ENCODE data around the gene TIGD3.

The TIGD3 gene

DNA sequence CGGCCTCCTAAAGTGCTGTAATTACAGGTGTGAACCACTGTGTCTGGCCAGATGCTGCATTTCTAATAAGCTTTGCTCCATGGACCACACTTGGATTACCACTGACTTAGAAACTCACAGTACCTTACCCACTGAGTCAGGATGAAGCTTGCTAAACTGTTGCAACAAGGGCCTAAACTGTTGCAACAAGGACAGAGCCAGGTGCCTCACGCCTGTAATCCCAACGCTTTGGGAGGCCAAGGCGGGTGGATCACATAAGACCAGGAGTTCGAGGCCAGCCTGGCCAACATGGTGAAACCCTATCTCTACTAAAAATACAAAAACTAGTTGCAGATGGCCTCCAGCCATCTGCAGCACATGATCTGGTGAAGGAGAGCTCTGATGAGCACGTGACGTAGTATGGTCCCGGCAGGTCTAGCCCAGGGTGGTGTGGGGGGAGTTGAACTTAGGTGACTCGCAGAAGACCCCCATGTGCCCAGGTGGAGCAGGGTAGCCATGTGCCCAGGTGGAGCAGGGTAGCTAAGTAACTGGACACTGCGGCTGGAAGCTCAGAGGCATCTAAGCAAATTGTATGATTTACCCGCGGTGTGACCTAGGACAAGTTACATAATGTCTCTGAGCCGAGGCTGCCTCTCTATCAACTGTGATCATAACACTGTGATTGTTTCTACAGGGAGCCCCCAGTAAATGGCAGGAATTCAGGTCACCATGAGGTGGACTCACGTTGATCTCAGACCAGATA is 19.5 kb downstream of the TIGD3 start:
- DNase-seq: no peak

DNA sequence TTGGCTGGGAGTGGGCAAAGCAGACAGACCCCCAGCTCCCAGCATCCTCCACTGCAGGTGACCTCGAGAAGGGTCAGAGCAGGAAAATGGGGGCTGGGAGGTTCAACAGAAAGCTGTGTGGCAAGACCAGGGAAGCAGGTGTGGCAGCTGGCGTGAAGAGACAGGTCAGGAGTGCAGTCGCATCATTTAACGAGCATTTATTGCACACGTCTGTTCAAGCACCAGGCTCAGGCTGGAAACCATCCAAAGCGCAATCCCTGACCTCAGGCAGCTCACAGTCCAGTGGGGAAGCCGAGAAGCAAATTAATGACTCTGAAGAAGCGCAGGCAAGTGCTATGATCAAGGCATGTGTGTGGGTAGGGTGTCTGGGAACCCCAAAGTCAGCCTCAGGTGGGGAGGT is 20.5 kb downstream of the TIGD3 start:
- no peak for DNase-seq

DNA sequence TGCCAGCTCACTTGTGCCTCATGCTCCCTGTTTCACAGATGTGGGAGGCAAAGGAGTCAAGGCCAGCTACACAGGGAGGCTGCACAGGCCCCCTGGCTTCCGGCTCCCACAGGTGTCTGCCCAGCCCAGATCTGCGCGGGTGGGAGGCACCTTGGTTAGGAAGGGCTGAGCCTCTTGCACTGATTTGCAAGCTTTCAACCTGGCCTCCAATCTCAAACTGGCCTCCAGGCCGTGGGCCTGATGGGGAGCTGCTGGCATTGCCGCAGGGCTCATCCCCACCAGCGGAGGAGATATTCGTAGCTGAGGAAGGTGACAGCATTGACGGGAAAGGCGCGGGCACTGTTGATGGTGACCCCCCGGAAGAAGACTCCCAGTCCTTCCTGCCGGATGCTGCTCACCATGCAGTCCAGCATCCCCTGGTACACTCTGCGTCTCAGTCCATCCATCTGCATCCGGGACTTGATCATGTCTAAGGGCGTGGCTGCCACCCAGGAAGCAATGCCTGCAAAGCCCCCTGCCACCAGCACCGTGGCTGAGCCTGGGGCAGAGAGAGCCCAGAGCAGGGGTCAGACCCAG is 21.7 kb downstream of the TIGD3 start:
- no peak for DNase-seq

DNA sequence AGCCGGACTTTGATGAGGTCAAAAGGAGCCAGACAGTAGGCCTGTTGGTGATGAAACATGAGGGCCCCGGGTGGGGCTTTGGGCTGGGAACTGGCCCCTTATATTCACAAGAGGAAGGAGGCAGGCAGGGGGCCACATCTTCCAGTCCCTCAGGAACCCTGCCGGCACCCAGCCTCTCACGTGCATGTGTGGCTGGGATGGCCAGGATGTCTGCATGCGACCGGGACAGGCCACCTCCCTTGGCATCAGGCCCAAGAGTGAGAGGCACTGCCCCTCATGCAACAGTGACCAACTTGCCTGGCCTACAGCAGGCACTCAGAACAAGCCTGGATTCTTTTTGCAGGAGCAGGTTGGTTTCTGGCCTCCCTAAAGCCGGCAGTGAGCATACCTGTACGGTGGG is 22.5 kb downstream of the TIGD3 start:
- no peak for DNase-seq

DNA sequence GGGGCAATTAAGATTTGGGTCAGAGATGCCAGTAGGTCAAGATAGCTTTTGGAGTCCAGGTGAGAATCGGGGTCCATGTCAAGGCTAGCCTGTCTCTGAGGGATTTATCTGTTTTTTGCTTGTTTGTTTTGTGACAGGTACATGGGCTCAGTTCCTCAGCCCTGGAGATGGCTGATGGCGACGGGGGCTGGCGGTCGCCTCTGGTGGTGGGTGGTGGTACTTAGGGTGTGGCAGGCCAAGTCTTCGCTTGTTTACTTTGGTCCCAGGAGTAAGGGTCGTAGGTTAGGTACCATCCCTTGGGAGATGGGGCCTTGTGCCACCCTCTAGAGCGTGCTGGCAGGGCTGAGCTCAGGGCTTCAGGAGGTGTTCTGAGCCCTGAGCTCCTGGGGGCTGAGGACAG is 23.2 kb downstream of the TIGD3 start:
- no peak for DNase-seq

GRCh38 chr11:65378208-65378927 is 23.8 kb downstream of the TIGD3 start:
- DNase-seq: peak; percentile 41 to 69

GRCh38 chr11:65378928-65379638 is 24.5 kb downstream of the TIGD3 start:
- no peak for DNase-seq

DNA sequence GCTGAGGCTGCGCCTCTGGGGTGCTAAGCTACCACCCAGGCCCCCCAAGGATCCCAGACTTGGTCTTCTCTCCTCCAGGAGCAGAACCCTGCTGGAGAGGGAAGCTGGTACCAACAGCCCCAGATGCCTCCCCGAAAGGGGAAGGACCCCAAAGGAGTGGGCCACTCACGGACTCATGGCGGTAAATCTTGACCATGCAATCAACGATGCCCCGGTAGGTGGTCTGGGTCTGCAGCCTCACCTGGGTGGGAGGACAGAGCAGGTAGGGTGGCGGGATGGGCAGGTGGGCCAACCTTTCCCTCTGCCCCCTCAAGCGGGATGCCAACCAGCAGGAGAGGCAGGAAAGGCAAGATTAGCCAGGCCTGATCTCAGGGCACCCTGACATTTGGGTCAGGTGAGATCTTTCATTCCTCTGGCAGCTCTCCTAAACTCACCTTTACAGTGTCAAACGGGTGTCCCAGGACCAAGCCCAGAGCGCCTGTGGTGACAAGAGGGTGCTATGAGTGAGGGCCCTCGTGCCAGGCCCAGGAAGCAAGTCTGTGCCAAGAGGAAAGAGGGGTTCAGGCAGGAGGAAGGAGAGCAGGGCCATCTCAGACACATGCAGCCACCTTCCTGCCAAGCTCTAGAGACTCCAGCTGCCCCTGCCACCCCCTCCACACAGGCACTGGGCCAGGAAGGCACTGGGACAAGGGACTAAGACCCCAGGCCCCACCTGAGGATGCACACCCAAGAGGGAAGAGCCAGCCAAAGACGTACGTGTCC is 25.3 kb downstream of the TIGD3 start:
- no peak for DNase-seq

GRCh38 chr11:65380460-65381119 is 26.0 kb downstream of the TIGD3 start:
- DNase-seq: no peak

- DNase-seq: peak; percentile 62 to 66
These were observed 27.1 kb downstream of the TIGD3 start for GRCh38 chr11:65381716-65382032.

- peak; percentile 96 to 98 for DNase-seq
These were observed 27.7 kb downstream of the TIGD3 start, which contains the start of gene SLC25A45 for GRCh38 chr11:65382033-65382803. SLC25A45 (minus strand) TSS chr11:65382646; CDS start chr11:65381951, 695 bp downstream.

DNA sequence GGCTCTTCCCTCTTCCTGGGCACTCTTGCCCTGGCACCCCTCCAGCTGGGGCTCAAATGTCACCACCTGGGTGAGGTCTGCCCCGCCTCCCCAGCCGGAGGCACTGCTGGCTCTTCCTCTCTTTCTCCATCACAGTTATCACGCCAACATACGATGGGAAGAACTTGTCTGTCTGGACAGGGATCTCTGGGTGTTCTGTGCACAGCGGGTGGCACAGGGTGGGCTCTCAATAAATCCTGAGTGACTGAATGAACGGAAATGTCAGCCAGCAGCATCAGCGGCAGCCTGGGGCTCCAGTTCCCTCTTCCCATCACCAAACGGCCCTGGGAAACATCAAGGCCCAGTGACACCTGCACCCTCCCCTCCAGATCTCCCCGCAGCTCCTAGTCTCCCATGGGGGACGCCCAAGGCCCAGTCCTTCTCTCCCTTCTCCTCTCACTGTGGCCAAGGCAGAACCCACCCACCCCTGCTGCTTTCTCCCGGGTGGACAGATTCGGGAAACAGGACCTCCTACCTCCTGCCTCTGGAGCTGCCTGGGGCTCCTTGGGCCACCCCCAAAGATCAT is 28.3 kb downstream of the TIGD3 start:
- no peak for DNase-seq

GRCh38 chr11:65383778-65384177 is 29.2 kb downstream of the TIGD3 start:
- DNase-seq: no peak

DNA sequence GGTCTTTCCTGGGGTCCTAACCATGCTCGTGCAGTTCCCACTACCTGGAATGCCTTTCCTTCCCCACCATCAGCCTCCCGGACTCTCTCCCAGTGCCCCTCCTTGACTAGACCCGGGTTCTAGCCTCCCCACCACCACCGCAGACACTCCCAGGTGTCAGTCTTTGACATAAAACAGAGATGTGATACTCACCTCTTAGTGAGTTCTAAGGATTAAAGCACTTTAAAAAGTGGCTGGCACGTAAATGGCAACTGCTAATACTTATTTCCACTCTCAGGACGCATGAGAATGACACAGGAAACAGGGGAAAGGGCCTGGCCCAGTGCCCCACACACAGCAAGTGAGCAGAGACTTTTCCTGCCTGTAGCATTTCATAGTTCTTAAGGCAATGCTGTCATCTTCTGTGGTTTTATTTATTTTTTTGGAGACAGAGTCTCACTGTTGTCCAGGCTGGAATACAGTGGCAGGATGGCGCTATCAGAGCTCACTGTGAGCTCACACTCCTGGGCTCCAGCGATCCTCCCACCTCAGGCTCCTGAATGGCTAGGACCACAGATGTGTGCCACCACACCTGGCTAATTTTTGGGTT is 29.8 kb downstream of the TIGD3 start:
- no peak for DNase-seq

DNA sequence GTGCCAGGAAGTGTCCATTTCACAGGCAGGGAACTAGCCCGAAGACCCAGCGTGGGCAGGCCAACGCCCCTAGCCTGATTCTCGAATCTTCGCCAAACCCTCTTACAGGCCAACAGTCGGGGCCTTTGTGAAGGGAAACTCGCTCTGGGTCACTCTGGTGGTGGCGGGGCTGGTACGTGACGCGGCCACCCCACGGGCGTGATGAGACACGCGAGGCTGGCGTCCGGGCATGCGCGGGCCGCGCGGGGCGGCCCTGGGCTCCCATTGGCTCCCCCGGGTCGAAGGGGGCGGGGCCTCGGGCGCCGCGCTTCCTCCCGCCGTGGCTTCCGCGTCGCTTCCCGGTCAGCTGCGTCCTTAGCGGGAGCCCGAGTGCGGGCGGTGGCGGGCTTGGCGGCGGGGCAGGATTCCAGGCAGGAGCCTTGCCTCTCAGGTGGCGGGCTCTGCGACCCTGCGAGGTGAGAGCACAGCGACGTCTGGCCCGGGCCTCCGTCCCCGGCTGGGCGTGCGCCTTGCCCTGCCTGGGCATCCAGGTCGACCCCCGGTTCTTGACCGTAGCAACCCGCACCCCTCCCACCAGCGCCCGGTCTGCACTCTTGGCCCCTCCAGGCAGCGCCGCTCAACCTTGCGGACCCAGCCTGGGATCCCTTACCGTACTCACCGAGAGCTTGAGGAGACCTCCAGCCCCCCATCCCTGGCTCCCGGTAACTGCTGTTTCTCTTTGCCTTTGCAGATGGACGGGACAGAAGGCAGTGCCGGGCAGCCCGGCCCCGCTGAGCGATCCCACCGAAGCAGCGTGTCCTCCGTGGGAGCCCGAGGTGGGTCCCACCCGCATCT is 32.0 kb downstream of the TIGD3 start, which contains the start of gene FRMD8:
TSS of gene FRMD8 (plus strand) at position 331 of the 834 bp plus-strand sequence. CDS start at position 731, 400 bp downstream.
- DNase-seq: peak; percentile 86 to 95

DNA sequence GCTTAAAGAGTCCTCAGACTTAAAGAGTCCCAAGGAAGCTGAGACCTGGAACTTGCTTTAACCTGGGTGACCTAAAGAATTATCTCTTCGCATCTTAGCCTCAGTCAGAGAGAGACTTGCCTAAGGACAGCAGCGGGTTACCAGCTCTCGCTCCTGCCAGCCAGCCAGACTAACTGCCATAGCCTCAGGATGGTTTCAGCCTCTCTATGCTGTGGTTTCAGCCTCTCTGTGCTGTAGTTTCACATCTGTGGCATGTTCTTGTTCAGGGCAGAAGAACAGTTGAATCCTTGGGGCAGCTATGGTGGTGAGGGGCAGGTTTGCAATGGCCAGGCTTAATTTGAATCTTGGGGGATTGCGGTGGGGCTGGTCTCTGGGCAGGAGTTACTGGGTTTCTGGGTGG is 34.2 kb downstream of the TIGD3 start:
- no peak for DNase-seq

- DNase-seq: no peak
These were observed 34.9 kb downstream of the TIGD3 start for GRCh38 chr11:65389294-65389980.

- no peak for DNase-seq
These were observed 35.8 kb downstream of the TIGD3 start for GRCh38 chr11:65390099-65390941.

All from inflammatory macrophage treated with lipopolysaccharide for 1 hour (primary cell).